Activated CD4-positive, alpha-beta T cell treated with anti-CD3 and anti-CD28 coated beads, Interleukin-10, Interleukin-2, amounts not matched to agents 100 ng/mL and 50 ng/mL, durations not matched to agents 16 hours and 8 hours (primary cell): Measurements from ENCODE around the gene TIAM2.
"Not testable (repeated sequence)": the region's sequence is repeated elsewhere in the genome, so short reads cannot be mapped to it uniquely, and the experiment has no call there.

ENCODE experiments used
- DNase-seq: peaks from one replicate; pipeline ENCODE4 v3.0.0-alpha.2; 2020

The TIAM2 gene

DNA sequence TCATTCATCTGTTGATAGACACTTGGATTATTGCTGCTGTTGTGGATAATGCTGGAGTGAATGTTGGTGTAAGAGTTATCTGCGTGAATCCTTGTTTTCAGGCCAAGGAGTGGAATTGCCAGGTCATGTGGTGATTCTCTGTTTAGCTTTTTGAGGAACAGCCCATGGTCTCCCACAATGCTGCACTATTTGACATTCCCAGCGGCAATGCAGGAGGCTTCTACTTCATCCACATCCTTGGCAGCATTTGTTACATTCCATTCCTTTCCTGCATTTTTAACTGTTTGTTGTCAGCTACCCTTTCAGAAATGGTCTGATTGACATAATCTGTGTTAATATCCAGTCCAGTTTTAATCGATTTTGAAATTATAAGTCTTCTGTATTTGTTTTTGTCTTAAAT, 217.0 kb downstream of the TIAM2 start:
- no peak for DNase-seq

DNA sequence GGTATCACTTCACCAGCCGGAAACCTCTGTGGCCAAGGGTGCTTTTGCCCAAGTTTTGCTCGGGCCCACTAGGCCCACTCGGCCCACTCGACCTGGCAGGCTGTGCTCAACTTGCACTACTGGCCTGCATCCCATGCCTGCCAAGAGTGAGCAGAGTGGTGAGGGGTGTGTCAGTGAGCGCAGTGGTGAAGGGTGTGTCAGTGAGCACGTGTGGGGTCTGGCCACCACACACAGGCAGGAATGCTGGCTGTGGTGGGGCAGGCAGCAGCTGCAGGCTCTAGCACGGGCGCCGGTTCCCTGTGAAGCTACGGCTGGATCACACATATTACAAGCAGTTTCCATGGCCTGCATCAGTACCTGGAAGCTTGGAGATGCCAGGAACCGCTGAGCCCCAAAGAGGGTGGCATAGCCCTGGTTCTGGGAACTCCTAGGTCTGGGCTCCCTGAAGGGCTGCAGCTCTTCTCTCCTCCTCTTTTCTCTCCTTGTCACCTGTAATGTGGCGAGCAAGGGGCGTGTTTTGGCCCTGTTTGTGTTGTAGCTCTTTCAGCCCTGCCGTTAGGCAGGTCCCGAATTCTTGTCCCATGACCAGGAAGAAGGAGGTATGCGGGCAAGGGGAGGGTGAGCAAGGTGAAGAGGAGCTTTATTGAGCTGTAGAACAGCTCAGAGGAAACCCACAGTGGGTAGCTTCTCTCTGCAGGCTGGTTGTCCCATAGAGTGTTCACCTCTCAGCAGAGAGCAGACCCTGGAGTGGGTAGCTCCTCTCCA, 217.7 kb downstream of the TIAM2 start:
- no peak for DNase-seq

DNA sequence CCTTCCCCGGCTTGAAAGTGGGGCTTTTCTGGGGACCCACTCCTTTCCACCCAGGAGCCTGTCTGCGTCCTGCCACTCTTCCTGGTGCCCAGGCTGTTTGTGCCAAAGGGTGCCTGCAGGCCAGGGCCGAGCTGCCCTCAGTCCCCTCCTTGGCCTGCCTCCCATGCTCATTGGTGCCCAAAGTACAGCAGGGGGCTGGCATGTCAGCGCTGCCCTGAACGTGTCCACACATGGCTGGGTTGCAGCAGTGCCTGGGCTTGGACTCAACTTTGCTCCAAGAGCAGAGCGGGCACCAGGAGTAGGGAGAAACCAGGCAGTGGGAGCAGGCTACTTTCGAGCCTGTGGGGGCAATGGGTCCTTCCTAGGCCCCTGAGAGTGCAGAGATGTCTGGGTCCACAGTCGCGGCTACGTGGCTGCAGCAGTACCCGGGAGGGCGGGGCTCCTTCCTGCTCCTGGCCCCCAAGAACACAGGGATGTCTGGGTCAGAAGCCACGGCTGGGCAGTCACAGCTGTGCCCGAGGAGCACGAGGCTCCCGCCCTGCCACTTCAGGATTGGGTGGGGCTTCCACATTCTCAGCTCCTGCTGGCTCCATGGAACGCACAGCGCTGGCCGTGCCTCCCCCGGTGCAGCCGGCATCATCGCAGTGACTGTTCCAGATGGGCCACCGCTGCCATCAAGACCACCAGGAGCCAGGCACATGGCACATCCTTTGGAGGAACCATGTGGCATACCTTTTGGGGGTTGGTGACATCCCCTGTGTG, 218.7 kb downstream of the TIAM2 start:
- DNase-seq: no peak

DNA sequence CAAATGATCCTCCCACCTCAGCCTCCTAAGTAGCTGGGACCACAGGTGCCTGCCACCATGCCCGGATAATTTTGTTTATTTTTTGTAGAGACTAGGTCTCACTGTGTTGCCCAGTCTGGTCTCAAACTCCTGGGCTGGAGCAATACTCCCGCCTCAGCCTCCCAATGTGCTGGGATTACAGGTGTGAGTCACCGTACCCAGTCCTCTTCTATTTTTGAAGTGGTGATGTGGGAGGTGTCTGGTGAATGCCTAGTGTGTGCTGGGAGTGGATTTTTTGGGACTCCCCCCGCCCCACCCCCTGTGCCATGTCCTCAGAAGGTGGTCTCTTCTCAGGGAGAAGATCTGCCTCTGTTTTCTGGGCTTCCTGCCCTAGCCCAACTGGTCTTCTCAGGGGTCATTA, 220.8 kb downstream of the TIAM2 start:
- DNase-seq: no peak

DNA sequence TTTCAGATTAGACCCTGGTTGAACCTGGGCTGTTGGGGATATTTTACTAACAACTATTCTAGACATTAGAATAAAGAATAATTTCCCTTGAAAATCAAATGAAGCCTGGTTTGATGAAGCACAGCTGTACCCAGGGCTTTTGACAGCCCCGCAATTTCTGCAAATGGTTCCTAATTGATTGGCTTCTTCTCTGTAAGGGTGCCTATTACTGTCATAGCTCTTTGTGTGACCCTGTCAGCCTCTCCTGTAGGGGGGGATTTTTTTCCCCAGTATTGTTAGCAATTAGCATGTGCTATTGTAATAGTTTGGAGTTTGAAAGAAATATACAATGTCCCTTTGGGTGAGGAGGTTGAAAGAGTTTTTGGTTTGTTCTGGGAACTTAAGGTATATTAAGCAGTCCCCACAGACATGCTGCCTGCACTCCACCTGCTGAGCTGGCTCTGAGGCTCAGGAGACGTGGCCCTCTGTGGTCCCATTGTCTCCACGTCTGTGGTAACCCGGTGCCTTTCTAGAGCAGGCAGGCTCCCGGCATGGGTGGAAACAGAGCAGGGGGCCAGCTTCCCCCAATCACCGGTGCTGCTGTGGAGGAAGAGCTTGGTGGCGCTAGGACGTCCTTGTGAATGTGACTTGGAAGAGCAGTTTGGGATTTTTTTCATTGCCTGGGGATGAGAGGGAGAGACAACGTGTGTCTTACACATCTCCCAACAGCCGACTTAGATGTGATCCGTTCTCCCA, 221.4 kb downstream of the TIAM2 start:
- no peak for DNase-seq

DNA sequence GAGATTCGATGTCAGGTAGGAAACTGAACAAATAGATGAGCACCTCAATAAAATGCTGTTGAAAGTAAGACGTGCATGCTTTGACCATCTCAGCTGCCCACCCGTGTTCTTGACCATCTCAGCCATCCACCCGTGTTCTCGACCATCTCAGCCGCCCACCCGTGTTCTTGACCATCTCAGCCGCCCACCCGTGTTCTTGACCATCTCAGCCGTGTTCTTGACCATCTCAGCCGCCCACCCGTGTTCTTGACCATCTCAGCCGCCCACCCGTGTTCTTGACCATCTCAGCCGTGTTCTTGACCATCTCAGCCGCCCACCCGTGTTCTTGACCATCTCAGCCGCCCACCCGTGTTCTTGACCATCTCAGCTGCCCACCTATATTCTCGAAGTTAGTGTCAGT, 223.6 kb downstream of the TIAM2 start:
- not testable (repeated sequence) for DNase-seq

DNA sequence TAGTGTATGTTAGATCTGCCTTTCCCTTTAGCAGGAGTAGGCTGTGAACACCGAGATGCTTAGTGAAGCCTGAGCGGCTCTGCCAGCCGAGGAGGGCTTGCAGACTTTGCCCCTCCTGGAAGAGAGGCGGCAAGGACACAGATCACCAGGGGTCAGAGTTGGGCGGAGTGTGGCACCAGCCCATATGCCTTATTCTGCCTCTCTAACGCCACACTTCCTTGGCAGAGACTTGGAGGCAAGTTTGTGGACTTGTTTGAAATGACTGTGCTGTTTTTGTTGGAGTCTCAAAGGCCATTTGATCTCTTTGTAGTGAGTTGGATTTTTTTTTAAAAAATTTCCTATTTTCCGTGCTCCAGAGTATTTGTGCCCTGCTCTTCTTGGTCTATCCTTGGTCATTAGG, 224.2 kb downstream of the TIAM2 start:
- DNase-seq: no peak

DNA sequence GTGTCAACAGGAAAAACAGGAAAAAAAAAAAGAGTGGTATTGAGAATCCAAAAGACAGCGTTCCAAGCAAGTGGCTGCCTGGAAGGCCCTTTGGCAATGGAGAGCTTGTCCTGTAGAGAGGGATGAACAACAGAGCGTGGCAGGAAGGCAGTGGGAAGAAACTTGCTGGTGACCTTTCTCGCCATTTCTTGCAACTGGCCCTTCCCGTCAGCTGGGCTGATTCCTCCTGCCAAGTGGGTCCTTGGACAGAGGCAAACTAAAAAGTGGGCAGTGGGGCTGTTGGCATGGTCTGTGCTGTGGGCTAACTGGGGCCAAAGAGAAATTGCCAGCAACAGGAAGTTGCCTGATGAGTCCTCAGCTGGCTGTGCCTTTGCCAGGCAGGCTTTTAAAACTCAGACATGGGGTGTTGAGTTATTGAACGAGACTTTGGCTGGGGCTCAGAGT, 224.8 kb downstream of the TIAM2 start:
- DNase-seq: no peak

DNA sequence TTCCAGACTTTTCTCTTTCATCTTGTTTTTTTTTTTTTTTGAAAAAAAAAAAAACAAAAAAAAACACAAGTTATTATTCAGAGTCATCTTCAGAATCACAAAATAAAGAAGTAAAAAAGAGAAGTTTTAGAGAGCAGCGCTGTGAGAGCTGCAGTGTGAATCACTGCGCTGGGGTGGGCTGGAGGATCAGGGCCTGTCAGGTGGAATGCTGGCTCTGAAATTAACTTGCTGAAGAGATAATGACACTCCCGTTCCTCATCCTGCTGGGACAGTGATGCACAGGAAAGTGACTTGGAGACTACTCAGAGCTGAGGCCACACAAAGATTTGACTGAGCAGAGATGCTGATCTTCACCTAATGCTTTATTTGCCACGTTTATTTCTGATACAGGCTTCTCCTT, 226.0 kb downstream of the TIAM2 start:
- DNase-seq: no peak

DNA sequence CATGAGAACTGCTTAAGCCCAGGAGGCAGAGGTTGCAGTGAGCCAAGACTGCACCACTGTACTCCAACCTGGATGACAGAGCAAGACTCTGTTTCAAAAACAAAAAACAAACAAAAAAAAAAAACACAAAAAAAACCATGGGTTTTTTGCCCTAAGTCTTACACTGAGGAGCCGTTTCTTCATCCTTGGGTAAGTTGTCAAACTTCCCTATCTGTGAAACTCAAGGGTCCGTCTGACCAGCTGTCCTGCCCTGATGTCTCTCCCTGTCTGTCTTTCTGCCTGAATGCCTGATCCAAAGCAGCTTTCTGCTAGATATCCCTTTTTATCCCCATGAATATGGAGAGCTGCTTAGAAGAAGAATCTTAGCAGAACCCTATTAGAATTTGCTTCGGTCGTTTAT, 227.4 kb downstream of the TIAM2 start:
- DNase-seq: no peak

DNA sequence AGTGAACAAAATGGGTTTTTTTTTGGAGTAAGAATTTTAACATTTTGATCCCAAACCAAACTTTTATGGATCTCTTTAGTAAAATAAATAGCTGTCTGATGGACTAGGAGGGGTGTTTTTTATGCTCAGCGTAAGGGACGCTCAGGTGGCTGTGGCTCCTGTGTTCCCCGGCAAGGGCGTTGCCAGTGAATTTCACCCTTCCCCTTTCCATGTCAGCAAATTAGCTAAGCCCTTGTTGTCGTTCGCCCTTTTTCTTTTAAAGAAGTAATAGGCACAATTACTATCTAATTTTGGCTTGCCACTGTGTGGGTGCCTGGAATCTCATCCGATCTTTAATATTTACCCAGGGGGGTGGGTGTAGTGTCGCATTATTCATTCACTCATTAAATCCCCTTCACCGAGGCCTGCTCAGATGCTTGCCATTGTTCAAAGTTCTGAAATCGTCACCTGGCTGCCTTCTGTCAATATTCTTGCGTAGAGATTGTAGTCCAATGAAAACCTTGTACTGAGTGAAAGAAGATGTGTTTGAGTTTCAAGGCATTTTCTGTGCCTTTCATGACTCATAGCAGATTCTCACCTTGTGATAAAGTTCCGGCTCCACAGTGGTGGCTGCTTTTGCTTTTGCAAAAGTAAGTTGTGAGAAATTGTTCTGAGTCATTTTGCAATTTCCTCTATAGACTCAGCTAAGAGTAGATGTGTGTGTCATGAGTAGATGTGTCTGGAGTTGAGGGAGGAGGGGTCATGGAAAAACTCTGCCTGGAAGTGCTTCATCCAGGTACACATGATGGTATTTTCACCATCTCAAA, 228.7 kb downstream of the TIAM2 start:
- DNase-seq: peak; percentile 93

DNA sequence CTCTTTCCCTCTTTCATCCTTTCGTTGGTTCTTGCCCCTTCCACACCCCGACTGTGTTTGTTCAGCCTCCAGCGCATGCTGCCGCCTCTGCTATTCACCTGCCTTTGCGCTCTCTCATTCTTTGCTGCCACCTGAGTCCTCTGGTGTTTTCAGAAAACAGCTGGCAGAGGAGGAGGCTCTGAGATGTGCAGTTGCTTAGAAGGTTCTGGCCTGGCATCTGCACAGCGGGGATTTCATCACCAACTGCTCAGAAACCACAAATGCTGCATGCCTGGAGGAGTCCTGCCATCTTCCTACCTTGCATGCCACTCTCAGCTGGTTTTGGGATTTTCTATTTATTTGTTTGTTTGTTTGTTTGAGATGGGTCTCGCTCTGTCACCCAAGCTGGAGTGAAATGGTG, 229.5 kb downstream of the TIAM2 start:
- DNase-seq: peak; percentile 39

DNA sequence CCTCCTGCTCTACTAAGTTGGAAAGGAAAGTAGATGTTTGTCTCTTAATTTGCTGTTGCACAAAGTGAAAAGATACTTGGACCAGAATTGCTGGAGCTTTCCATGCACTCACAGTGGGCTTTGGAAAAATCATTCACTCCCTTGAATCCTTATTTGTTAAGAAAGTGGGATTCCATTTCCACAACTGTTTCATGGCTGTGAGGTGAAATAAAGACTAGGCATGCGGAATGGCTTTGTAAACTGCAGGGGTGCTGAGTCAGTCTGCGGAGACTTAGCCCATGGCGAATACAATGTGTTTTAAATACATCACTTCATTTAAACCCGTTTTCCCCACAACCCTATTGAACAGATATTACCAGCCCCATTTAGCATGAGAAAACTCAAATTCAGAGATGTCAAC, 231.9 kb downstream of the TIAM2 start:
- DNase-seq: no peak

DNA sequence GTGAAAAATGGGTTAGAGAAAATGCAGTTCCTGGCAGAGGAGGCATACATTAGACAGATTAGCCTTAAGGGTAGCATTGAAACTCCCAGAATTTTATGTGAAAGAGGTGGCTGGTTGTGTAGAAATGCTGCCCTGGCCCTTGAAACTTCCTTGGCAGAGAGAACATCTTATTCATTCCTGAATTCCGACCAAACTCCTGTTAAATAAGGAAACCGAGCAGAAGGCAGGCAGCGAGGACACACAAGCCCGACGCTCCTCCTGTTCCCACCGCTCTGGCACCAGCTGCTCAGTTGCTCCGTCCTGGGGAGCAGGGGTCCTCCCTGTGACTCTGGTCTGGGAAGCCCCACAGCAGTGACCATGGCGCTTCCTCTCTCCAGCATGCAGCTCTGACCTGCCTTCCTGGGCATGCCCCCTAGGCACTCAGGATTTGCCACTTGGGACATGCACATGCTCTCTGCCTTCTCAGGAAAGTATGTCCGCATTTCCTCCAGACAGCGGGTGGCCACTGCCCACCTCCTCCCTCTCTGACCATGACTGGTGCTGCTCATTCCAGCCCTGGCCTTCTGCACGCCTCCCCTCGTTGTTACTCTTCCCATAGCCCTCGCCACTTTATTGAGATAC, 233.5 kb downstream of the TIAM2 start:
- DNase-seq: no peak

DNA sequence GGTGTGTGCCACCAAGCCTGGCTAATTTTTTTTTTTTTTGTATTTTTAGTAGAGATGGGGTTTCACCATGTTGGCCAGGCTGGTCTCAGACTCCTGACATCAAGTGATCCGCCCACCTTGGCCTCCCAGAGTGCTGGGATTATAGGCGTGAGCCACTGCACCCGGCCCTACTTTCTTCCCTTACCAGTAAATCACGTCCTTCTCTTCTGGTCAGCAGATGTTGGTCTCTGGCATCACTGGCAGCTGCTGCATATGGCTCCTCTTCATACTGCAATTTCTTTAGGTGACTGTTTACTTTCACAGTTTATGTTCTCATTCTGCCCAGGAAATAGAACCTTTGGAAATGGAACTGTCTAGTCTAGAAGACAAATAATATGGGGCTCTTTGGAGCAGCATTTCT, 235.9 kb downstream of the TIAM2 start:
- not testable (repeated sequence) for DNase-seq

DNA sequence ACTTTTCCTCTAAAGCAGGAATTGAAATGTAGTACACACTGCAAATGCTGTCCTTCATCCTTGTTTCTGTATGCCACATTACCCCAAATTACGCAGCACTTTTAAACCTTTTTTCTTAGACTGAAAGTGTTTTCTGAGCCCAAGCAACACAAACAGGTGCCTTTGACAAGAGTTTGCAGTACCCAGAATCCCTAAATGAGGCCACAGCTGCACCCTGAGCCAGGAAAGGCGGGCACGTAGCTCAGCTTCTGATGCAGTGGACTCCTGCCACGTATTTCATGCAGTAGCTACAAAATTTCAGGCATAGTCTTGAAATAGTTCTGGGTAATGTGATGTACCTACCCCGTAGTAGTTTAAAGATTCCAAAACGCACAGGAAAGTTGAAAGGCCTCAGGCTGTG, 237.7 kb downstream of the TIAM2 start:
- DNase-seq: no peak

DNA sequence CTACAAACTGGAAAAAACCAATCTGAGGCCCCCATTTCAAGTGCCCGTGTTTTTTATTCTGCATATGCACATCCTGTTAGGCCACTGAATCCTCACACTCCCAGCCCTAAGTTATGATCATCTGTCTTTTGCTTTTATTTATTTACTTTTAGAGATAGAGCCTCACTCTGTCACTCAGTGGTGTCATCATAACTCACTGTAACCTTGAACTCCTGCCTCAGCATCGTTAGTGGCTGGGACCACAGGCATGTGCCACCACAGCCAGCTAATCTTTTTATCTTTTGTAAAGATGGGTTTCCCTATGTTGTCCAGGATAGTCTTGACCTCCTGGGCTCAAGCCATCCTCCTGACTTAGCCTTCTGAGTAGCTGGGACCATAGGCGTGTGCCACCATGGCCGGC, 239.1 kb downstream of the TIAM2 start:
- no peak for DNase-seq

DNA sequence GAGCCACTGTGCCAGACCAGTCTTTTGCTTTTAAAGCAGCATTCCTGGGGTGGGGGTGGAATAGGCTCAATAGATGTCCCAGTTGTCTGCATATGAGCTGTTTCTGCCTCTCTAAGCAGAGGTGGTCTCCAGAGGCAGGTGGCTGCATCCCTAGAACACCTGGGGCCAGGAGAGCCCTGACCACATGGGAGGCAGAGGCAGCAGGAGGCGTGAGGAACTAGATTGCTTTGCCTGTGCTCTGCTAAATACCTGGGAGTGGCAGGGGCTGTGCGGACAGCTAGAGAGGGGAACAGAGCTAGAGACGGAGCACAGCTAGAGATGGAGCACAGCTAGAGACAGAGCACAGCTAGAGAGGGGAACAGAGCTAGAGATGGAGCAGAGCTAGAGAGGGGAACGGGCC, 239.6 kb downstream of the TIAM2 start:
- no peak for DNase-seq

DNA sequence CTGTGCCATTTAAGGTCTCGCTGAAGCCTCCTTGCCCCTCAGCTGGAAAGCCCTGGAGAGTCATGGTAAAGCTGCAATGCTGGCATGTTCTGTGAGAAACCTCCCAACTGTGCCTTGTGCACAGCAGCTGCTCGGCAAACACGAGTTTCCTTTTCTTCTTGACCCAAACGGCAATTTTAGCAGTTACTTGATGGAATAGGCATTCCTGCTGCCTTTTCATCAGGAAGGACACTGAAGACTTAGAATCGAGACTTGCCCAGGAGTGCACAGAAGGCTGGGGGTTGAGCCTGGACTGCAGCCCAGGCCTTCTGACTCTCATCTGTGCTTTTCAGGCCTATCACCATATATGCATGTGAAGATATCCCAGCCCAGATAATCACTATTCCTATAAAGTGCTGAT, 240.0 kb downstream of the TIAM2 start:
- DNase-seq: no peak

DNA sequence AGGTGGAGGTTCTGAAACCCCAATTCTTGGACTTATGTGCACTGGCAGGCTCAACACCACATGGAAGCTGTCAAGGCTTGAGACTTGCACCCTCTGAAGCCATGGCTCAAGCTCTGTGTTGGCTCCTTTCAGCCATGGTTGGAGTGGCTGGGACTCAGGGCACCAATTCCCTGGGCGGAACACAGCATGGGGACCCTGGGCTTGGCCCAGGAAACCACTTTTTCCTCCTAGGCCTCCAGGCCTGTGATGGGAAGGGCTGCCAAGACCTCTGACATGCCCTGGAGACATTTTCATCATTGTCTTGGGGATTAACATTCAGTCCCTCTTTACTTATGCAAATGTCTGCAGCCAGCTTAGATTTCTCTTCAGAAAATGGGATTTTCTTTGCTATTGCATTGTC, 242.5 kb downstream of the TIAM2 start:
- DNase-seq: no peak

DNA sequence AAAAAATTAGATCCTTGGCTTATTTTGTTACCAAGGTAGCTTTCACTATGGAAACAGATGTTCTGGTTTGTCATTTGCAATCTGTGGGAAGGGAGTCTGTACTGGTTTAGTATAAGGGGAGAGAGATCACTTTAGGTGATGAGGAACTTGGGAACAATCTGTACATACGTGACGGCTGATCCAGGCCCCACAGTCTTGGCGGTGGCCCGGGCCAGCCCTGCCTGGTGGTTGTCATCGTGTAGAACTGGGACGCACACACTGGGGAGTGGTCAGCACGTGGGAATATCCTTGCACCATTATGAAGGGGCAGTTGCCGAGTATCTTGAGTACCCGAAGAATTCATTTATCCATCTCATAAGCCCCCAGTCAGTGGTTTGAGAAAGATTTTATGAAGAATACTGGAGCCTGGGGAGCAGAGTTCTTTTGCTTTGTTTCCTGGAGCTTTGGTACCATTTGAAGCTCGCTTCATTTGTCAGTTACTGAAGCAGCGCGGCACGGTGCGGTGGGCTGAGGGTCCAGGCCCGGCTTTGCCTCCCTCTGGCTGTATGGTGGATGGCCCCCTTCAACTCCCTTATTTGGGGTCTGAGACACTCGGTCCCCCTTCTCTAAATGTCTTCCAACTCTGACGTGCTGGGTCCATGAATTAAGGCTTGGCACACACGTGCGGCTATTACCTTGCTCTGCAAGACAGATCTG, 245.9 kb downstream of the TIAM2 start:
- no peak for DNase-seq

DNA sequence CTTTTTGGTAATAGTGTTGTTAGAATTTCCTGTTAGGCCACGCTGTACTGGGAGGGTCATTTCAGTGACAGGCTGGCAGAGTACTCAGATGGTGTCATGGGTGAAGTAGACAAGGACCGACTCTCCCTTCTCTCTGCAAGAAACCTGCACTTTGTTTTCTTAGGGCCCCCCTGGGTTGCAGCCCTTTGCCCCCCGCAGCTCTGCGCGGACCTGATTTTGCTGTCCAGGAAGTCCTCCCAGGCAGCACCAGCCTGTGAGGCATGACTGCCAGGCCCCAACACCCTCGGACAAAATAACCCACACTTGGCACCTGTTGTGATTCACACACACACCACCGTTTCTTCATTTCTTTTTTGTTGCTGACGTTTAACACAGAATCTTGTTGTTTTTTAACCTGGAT, 246.9 kb downstream of the TIAM2 start:
- DNase-seq: no peak
